Ishikawa (cell line): ENCODE results near the gene CACNA1E.

Experiments
- CEBPB ChIP-seq: IDR thresholded peaks from 2 replicates; pipeline ENCODE4 v1.6.1; 2012
- CREB1 ChIP-seq: IDR thresholded peaks from 2 replicates; pipeline ENCODE4 v1.6.1; 2012; ENCODE audit warnings: low read depth
- EGR1 ChIP-seq: IDR thresholded peaks from 2 replicates; pipeline ENCODE4 v1.6.1; 2012
- EP300 ChIP-seq: IDR thresholded peaks from 2 replicates; pipeline ENCODE4 v1.6.1; 2012; ENCODE audit warnings: borderline replicate concordance
- FOXM1 ChIP-seq: IDR thresholded peaks from 2 replicates; pipeline ENCODE4 v1.6.1; 2012; ENCODE audit warnings: low read depth, borderline replicate concordance
- MAX ChIP-seq: IDR thresholded peaks from 2 replicates; pipeline ENCODE4 v1.6.1; 2012
- NFIC ChIP-seq: IDR thresholded peaks from 2 replicates; pipeline ENCODE4 v1.6.1; 2012
- RAD21 ChIP-seq: IDR thresholded peaks from 2 replicates; pipeline ENCODE4 v1.6.1; 2012; ENCODE audit warnings: low read depth
- REST ChIP-seq: IDR thresholded peaks from 2 replicates; pipeline ENCODE4 v1.6.1; 2012; ENCODE audit warnings: low read depth, mild to moderate bottlenecking
- TAF1 ChIP-seq: IDR thresholded peaks from 2 replicates; pipeline ENCODE4 v1.6.1; 2012; ENCODE audit warnings: low read depth, mild to moderate bottlenecking
- TCF12 ChIP-seq: IDR thresholded peaks from 2 replicates; pipeline ENCODE4 v1.6.1; 2012; ENCODE audit warnings: low read depth
- TEAD4 ChIP-seq: IDR thresholded peaks from 2 replicates; pipeline ENCODE4 v1.6.1; 2012
- USF1 ChIP-seq: IDR thresholded peaks from 2 replicates; pipeline ENCODE4 v1.6.1; 2012
- YY1 ChIP-seq: IDR thresholded peaks from 2 replicates; pipeline ENCODE4 v1.6.1; 2012; ENCODE audit warnings: low read depth
- ZBTB7A ChIP-seq: IDR thresholded peaks from 2 replicates; pipeline ENCODE4 v1.6.1; 2012; ENCODE audit warnings: low read depth

CACNA1E gene

GRCh38 chr1:181442181-181442525 lies 41.2 kb upstream of the CACNA1E start:
- TF ChIP-seq REST (no peak), EP300 (no peak), CEBPB (no peak), TEAD4 (no peak), CREB1 (no peak), NFIC (no peak), USF1 (no peak), FOXM1 (no peak), TCF12 (no peak), ZBTB7A (no peak), YY1 (no peak), TAF1 (no peak), MAX (no peak), RAD21 (no peak), EGR1 (no peak)

GRCh38 chr1:181443231-181443853 lies 40.0 kb upstream of the CACNA1E start:
- TF ChIP-seq FOXM1 (no peak), REST (no peak), ZBTB7A (no peak), YY1 (no peak), TAF1 (no peak), CEBPB (no peak), NFIC (no peak), USF1 (no peak), TCF12 (no peak), CREB1 (no peak), TEAD4 (no peak)

GRCh38 chr1:181445436-181445835 lies 37.9 kb upstream of the CACNA1E start:
- TF ChIP-seq ZBTB7A (no peak), FOXM1 (no peak), USF1 (no peak), TCF12 (no peak), EP300 (no peak), MAX (no peak), EGR1 (no peak), TAF1 (no peak), REST (no peak), YY1 (no peak), CREB1 (no peak), TEAD4 (no peak), RAD21 (no peak), CEBPB (no peak), NFIC (no peak)

GRCh38 chr1:181448461-181448860 lies 34.9 kb upstream of the CACNA1E start:
- TF ChIP-seq RAD21 (no peak), FOXM1 (no peak), EGR1 (no peak), CEBPB (no peak), TCF12 (no peak), TEAD4 (no peak), TAF1 (no peak), USF1 (no peak), YY1 (no peak), EP300 (no peak), ZBTB7A (no peak), NFIC (no peak), MAX (no peak), REST (no peak), CREB1 (no peak)
